Hepatocyte (in vitro differentiated cells): ENCODE data around the gene GNG12.

ENCODE experiments used
- EZH2 ChIP-seq: fragments of 200-600 bp; sonication (generic); IDR thresholded peaks from 2 replicates; pipeline ENCODE4 v1.6.1; 2016; ENCODE audit warnings: antibody characterized with exemption, mild to moderate bottlenecking, borderline replicate concordance
- EZH2phosphoT487 ChIP-seq: fragments of 200-600 bp; sonication (generic); IDR thresholded peaks from one replicate; pipeline ENCODE4 v1.6.1; 2018; ENCODE audit warnings: antibody characterized with exemption, mild to moderate bottlenecking, low read depth, moderate library complexity; ENCODE audit not compliant: unreplicated experiment, severe bottlenecking
- TF ChIP-seq, protein P1 (sequence below): fragments of 200-600 bp; sonication (generic); IDR thresholded peaks from 2 replicates; pipeline ENCODE4 v1.5.1; 2016; ENCODE audit warnings: antibody characterized with exemption, mild to moderate bottlenecking; ENCODE audit not compliant: poor library complexity

DNA sequence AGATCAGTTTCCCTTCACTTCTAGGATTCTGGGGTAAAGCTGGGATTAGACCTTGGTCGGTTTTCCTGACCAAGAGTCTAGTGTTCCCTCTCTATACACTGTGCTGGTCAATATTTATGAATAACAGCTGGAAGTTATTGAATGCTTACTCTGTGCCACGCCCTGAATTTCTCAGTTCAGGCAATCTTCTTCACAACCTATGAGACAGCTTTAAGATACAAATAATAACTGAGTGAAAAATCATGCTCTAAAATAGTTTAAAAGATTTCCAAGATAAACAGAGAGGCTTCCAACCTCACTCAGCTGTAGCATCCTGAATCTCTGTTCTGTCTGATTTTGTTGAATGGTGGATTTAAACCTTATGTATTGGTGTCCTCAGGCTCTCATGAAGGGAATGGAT, 72.2 kb downstream of the GNG12 start:
- TF ChIP-seq, protein P1, sequence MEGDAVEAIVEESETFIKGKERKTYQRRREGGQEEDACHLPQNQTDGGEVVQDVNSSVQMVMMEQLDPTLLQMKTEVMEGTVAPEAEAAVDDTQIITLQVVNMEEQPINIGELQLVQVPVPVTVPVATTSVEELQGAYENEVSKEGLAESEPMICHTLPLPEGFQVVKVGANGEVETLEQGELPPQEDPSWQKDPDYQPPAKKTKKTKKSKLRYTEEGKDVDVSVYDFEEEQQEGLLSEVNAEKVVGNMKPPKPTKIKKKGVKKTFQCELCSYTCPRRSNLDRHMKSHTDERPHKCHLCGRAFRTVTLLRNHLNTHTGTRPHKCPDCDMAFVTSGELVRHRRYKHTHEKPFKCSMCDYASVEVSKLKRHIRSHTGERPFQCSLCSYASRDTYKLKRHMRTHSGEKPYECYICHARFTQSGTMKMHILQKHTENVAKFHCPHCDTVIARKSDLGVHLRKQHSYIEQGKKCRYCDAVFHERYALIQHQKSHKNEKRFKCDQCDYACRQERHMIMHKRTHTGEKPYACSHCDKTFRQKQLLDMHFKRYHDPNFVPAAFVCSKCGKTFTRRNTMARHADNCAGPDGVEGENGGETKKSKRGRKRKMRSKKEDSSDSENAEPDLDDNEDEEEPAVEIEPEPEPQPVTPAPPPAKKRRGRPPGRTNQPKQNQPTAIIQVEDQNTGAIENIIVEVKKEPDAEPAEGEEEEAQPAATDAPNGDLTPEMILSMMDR = no peak
- TF ChIP-seq EZH2 = no peak
- no peak for TF ChIP-seq EZH2phosphoT487
